Measurements from ENCODE around the gene ITGA7. TPM values are rescaled to one million over a fixed set of nuclear protein-coding genes. Genes with fewer than 3 reads are reported as not detected.

Gene ITGA7
- total RNA-seq, 1 donor from 2014 or later = 23.6 TPM

- no peaks in the 10 kb centered on the region for H3K27me3 ChIP-seq
- no peaks in the 10 kb centered on the region for H3K4me1 ChIP-seq
- intact Hi-C loops (cut with DNase I) = no loop called here
- no peak for TF ChIP-seq POLR2AphosphoS5 (IDR thresholded peaks at IDR 0.05; ENCODE audit: insufficient read depth in 1 of 2, low read depth in 1 of 2)
- no peak for TF ChIP-seq POLR2A (IDR thresholded peaks at IDR 0.05)
- no peak for TF ChIP-seq CTCF (IDR thresholded peaks at IDR 0.05)
- no peaks in the 10 kb centered on the region for H3K9me3 ChIP-seq
- no peak for DNase-seq (ENCODE audit: extremely low spot score in 2 of 2)
- H3K36me3 ChIP-seq = no peaks in the 10 kb centered on the region
- H3K27ac ChIP-seq = no peak overlapping the region
- H3K4me3 ChIP-seq = no peak overlapping the region
These were observed 37.4 kb downstream of the ITGA7 start for GRCh38 chr12:55670276-55670675.

- TF ChIP-seq CTCF (IDR thresholded peaks at IDR 0.05) (no peak), POLR2A (IDR thresholded peaks at IDR 0.05) (no peak), POLR2AphosphoS5 (IDR thresholded peaks at IDR 0.05; ENCODE audit: insufficient read depth in 1 of 2, low read depth in 1 of 2) (no peak)
- no peaks in the 10 kb centered on the region for H3K4me1 ChIP-seq
- intact Hi-C loops (cut with DNase I) = no loop called here
- H3K36me3 ChIP-seq = no peaks in the 10 kb centered on the region
- no peaks in the 10 kb centered on the region for H3K27me3 ChIP-seq
- DNase-seq (ENCODE audit: extremely low spot score in 2 of 2) = no peak
- no peak overlapping the region for H3K4me3 ChIP-seq
- no peak overlapping the region for H3K27ac ChIP-seq
- H3K9me3 ChIP-seq = no peaks in the 10 kb centered on the region
These were observed 41.2 kb downstream of the ITGA7 start for GRCh38 chr12:55666508-55666907.

- no peak overlapping the region for H3K4me3 ChIP-seq
- H3K27me3 ChIP-seq = no peaks in the 10 kb centered on the region
- H3K9me3 ChIP-seq = no peaks in the 10 kb centered on the region
- no peaks in the 10 kb centered on the region for H3K36me3 ChIP-seq
- H3K27ac ChIP-seq = no peak overlapping the region
- no peak for DNase-seq (ENCODE audit: extremely low spot score in 2 of 2)
- no peak for TF ChIP-seq POLR2AphosphoS5 (IDR thresholded peaks at IDR 0.05; ENCODE audit: insufficient read depth in 1 of 2, low read depth in 1 of 2)
- no peak for TF ChIP-seq POLR2A (IDR thresholded peaks at IDR 0.05)
- TF ChIP-seq CTCF (IDR thresholded peaks at IDR 0.05) = no peak
- no peaks in the 10 kb centered on the region for H3K4me1 ChIP-seq
- intact Hi-C loops (cut with DNase I) = no loop called here
These were observed 42.9 kb downstream of the ITGA7 start for GRCh38 chr12:55664826-55665225.

- Histone ChIP-seq H3K9me3 (no peaks in the 10 kb centered on the region), H3K36me3 (no peaks in the 10 kb centered on the region), H3K27me3 (no peaks in the 10 kb centered on the region), H3K4me1 (no peaks in the 10 kb centered on the region), H3K27ac (no peak overlapping the region), H3K4me3 (no peak overlapping the region)
- DNase-seq (ENCODE audit: extremely low spot score in 2 of 2) = no peak
- intact Hi-C loops (cut with DNase I) = no loop called here
- TF ChIP-seq POLR2AphosphoS5 (IDR thresholded peaks at IDR 0.05; ENCODE audit: insufficient read depth in 1 of 2, low read depth in 1 of 2) (no peak), CTCF (IDR thresholded peaks at IDR 0.05) (no peak), POLR2A (IDR thresholded peaks at IDR 0.05) (no peak)
These were observed 44.3 kb downstream of the ITGA7 start for GRCh38 chr12:55663391-55663790.

GRCh38 chr12:55659486-55660385, 48.0 kb downstream of the ITGA7 start:
- Histone ChIP-seq H3K4me3 (no peak overlapping the region), H3K4me1 (no peaks in the 10 kb centered on the region), H3K27ac (no peak overlapping the region), H3K36me3 (no peaks in the 10 kb centered on the region), H3K27me3 (no peaks in the 10 kb centered on the region), H3K9me3 (no peaks in the 10 kb centered on the region)
- TF ChIP-seq POLR2A (IDR thresholded peaks at IDR 0.05) (no peak), POLR2AphosphoS5 (IDR thresholded peaks at IDR 0.05; ENCODE audit: insufficient read depth in 1 of 2, low read depth in 1 of 2) (no peak), CTCF (IDR thresholded peaks at IDR 0.05) (no peak)
- intact Hi-C loops (cut with DNase I) = loop anchor here (10.0 kb wide), 1 partner anchor 135 kb away; no protein-coding TSS in a partner anchor
- DNase-seq (ENCODE audit: extremely low spot score in 2 of 2) = no peak
